HG02678 (cell line): ENCODE data around the gene TMEM186.
"Not testable (repeated sequence)": the region's sequence is repeated elsewhere in the genome, so short reads cannot be mapped to it uniquely, and the experiment has no call there.

ENCODE experiments used
- ATAC-seq: cut with Tn5 transposase; IDR thresholded peaks from one replicate; pipeline ENCODE4 v1.9.1; 2021; ENCODE audit warnings: mild to moderate bottlenecking, moderate library complexity; ENCODE audit not compliant: unreplicated experiment

The TMEM186 gene, protein sequence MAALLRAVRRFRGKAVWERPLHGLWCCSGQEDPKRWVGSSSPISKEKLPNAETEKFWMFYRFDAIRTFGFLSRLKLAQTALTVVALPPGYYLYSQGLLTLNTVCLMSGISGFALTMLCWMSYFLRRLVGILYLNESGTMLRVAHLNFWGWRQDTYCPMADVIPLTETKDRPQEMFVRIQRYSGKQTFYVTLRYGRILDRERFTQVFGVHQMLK

DNA sequence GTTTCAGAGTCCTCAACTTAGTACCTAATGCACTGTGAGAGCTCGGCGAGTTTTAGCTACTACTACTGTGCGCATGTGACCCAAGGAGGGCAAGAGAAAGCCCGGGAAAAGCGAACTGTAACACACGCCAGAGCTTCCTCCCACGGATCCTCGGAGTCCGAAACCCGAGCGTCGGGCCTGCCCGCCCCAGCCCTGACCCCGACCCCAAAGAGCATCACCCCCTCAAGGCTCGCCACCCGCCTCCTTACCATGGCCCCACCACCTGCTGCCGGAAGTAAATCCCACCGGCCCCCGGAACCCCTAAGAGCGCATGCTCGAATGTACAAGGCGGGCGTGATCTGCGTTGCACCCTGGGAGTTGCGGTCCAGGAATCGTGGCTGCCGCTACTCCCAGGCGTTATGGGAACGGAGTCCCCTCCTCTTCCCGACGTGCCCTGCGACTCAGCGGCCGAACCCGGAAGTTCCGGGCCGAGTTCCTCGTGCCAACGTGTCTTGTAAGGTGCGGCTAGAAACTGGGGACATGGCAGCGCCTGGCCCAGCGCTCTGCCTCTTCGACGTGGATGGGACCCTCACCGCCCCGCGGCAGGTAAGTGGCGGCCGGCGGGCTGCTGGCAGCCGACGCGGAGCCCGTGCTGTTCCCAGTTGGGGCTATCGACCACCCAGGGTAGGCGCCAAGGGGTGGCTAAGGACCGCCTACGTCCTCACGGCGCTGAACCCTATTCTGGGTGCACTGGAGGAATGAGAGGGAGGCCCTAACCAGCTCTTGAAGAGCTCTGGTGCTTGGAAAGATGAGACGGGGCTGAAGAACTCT, at the start of gene TMEM186, which contains the start of gene PMM2:
Gene TMEM186, minus strand, starts transcription at position 276 of the 810 bp plus-strand sequence. Its CDS starts 25 bp downstream, at position 251.
Gene PMM2, plus strand, starts transcription at position 476 of the 810 bp plus-strand sequence. Its CDS starts 44 bp downstream, at position 520.
- ATAC-seq, result peak; percentile 94

DNA sequence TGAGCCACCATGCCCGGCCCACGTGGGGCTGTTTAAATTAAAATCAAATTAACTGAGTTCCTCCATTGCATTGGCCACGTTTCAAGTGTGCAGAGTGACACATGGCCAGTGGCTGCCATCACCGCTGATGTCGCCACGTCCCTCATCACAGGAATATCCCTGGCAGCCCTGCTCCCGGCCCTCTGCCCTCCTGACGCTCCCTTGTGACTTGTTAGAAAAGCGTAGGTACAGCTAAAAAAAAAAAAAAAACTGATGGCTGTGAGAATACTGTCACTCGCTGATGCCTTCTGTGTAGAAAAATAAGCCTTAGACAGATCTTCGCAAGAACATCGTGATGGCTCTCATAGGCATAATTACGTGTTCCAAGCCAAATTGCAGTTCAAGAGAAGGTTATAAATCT, 49.7 kb upstream of the TMEM186 start:
- no peak for ATAC-seq

DNA sequence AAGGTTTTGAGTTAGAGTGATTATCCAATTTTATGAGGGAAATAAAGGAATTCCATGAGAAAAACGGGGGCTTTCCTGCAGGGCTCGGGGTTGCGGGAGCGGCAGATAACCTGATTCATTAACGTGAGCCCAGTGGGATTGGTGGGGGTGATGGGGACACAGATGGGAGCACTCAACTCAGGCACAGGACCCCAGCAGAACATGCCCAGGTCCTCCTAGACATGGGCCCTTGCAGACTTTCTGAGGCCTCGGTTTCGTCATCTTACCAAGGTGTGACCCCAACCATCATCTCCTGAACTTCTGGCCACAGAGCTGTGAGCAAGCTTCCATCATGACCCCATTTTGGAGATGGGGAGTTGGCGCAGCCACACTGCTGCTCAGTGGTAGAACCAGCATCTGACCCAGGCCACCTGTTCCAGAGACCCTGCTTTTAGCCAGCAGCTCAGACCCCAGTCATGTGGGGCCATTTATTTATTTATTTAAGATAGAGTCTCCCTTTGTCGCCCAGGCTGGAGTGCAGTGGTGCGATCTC, 49.0 kb upstream of the TMEM186 start:
- ATAC-seq, result no peak

DNA sequence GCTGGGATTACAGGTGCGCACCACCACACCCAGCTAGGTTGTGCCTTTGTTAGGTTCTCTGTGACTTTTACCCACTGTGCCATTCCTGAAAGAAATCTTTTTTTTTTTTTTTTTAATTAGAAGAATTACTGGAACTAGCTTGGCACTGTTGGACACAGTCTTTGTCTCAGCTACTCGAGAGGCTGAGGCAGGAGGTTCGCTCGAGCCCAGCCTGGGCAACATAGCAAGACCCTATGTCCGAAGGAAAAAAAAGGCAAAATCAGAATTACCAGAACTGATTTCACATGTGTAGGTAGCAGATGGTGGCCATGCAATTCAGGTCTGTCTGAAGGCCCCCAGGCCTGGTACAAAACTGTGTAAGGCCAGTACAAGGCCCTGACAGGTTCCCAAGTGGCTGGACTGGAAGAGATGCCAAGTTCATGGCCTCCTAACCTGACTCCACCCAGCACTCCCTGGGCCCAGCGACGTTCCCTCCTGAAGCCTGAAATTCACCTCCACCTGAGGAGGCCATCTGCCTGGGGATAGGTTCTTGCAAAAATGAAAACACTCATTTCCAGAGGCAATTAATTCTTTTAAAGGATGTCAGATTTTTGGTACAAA, 48.4 kb upstream of the TMEM186 start:
- no peak for ATAC-seq

DNA sequence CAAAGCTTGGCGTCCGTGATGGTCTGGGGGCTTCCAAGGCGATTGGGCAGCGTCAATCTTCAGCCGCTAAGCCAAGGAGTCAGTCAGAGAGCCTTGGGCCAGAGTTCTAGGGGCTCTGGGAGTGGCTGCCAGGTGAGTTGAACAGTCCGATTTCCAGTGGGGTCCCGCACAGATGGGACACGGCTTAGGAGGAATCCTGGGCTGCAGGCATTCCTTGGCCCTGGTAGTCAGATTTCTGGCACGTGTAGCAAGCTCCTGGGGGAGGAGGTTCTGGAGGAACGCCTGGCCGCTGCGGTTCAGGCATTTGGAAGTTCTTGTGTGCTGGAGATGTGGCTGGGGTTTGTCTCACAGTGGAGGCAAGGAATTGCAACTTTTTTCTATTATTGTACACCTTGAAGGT, 45.9 kb upstream of the TMEM186 start:
- not testable (repeated sequence) for ATAC-seq

DNA sequence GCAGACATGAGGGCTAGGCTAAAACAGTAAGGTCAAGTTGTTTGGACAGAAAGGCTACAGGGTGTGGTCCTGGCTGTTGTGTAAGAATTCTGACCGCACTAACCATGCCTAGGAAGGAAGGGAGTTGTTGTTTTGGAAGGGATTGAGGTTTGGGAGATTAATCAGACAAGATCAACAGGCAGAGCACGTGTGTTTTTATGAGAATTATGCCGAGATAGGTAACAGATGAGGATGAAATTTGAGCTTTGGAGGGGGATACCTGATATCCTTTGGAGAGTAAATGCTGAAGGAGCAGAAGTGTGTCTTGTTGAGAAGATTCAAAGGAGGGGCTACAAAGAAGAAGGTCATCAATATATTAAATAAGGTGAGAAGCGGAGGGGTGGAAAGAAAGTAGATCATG, 44.6 kb upstream of the TMEM186 start:
- not testable (repeated sequence) for ATAC-seq

DNA sequence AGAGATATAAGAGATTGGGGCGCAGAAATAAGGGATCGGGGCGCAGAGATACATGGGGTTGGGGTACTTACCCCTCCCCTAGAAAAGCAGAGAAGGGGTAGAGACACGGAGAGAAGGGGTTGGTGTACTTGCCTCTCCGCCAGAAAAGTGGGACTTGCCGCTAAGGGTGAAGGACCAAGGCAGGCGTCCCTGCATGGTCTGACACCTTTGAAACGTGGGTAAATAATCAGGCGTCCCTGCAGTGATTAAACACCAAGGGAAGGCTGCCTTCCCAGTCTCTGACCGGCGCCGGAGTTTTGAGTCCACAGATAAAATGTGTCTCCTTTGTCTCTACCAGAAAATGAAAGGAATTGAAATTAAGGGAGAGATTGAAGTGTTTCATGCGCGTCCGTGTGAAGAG, 40.2 kb upstream of the TMEM186 start:
- not testable (repeated sequence) for ATAC-seq

DNA sequence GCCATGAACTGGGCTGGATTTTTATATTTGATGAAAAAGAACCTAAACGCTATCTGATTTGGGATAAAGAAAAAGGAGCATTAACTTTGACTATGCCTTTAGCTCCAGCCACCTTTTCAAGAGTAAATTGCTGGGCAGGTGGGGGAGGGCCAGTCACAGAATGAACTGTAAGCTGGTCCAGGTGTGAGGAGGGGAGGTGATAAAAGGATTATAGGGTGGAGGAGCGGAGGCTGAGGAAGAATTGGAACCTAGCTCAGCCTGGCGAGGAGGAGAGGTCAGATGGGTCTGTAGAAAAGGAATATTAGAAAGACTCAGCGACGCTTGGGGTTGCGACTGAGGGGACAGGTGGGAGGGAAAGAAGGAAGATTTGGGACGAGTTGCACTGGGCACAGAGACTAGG, 39.4 kb upstream of the TMEM186 start:
- not testable (repeated sequence) for ATAC-seq

DNA sequence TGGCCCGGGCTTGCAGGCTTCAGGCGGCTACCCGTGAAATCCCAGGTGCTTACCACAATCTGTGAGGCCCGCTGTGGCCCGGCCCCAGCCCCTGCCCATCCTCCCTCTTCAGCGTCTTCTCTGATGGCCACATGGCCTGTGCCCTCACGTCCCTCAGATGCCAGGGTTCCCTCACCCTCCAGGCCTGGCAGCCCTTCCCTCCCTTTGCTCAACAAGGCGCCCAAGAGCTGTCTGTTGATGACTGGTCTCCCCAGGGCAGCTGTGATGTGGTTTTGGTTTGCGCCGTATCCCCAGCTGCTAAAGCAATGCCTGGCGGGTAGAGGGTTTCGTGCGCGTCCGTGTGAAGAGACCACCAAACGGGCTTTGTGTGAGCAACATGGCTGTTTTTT, 35.3 kb upstream of the TMEM186 start:
- ATAC-seq, result no peak

DNA sequence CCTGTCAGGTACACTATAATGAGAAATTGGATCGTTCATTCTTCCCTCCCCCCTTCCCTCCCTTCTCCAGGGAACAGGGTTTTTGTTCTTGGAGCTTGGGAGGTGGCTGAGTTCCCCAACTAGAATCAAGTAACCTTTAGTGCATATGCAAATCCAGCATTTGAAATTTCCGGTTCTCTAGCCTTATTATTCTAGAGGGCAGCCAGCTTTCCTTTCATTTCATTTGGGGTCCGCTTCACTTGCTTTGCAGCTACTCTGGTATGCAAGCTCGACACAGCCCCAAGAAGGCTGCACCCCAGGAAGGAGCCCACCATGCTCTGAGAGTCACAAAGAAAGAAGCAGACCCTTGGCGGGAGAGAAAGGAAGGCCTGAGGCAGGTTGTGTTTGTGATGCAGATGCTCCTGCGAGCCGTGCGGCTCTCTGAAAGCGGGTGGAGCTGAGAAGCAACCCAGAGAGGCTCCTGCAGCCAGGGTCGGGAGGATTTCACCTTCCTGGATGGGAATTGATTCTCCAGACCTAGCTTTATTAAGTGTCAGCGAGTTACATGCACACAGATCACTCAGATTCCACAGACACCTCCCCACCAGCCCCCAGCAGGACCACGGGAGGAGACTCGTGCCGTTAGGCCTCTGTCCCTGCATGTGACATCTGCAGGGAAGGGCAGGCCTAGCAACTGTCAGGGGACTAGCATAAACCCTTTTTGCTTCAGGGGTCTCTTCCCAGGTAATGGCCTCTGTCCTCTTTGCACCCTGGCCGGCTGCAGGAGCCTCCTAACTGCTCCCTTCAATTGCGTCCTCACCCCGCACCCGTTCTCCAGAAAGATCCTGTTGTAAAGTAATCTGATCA, 34.7 kb upstream of the TMEM186 start:
- no peak for ATAC-seq

DNA sequence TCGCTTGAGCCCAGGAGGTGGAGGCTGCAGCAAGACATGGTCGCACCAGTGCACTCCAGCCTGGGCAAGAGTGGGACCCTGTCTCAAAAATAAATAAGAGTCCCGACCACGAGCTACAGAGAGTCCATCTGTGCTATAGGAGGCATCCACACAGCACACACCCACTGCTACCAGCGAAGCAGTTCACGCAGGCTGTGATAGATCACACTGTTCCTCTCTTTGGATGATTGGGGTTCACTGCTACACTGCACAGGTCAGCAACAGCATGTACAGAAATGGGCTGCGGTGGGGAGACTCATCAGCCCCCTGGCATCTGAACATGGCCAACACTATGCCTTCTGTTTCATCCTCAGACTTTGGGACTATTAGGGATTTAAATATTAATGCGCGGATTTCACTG, 34.0 kb upstream of the TMEM186 start:
- ATAC-seq, result no peak

DNA sequence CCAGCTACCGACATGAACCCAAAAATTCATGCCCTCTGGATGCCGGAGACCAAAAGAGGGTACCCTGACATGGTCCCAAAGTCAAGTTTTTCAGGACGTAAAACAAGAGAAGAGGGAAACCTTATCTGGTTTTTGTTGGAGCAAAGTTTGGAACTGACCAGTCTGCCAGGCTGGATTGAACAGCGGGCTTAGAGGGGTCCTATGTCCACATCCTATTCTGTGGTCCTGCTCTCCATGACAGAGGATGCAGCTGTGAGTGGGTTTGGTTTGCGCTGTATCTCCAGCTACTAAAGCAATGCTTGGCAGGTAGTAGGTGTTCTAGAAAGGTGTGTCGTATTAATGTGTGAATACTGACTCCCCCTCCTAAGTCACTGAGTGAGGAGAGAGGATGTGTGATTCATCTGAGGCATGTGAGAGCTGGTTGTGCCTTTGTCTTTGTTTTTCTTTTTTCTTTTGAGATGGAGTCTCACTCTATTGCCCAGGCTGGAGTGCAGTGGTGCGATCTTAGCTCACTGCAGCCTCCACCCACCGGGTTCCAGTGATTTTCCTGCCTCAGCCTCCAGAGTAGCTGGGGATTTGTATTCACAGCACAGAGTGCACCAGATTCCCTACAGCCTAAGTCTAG, 31.2 kb upstream of the TMEM186 start:
- ATAC-seq, result no peak

DNA sequence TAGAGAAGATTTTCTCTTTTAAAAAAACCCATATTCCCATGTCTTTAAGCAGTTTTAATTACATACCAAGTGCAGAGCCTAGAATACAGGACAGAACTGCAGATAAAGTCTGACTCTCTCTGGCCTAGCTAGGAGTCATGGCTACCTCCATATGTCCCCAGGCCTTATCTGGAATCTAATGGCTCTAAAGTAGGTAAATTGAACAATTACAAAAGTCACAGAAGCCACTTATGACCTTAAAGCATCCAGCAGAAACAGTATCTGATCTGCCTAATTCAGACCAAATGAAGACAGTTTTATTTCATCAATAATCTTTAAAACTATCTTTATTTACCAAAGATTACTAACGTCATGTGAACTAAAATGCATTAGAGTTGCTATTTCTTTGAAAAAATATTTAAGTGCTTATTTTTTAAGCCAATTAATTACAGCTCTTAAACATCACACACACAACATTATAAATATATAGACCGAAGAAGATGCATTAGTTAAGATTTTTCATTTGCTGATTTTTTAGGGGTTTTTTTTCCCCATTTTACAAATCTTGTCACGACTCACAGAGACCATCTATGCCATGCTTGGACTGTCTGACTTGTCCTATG, 28.9 kb upstream of the TMEM186 start:
- ATAC-seq, result no peak

DNA sequence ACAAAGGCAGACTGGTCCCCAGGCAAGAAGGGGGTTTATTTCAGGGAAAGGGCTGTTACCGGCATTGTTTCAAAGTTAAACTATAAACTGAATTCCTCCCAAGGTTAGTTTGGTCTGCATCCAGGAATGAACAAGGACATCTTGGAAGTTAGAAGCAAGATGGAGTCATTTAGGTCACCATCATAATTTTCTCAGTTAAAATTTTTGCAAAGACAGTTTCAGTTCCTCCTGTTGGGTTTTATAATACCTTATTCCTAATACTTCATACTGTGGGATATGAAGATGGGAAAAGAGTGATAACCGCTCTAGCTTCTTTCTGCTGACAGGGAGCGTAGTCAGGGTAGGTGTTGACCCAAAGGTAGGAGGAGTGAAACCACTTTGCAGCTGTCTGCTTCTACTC, 25.0 kb upstream of the TMEM186 start:
- no peak for ATAC-seq

DNA sequence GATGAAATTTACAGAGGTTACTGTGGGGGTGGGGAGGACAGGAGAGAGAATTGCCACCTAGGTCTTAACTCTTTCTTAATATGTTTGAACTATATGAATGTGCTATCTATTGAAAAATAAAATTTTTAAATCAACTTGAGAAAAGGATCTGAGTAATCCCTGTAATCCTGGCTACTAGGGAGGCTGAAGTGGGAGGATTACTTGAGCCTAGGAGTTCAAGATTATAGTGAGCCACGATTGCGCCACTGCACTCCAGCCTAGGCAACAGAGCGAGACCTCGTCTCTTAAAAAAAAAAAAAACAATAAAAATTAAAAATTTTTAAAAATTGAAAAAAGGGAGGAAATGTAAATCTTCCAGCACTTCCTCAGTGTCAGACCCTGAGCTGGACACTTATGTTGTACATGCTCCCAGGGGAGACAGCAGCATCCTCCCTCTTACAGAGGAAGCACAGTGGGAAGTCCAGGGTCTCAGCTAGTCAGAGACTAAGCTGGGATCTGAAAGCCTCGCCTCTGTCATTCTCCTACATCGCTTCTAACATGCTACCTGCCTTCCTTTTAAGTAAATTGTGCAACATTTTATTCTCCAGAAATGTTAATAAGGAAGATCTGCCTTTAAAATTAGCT, 22.1 kb upstream of the TMEM186 start:
- ATAC-seq, result no peak

DNA sequence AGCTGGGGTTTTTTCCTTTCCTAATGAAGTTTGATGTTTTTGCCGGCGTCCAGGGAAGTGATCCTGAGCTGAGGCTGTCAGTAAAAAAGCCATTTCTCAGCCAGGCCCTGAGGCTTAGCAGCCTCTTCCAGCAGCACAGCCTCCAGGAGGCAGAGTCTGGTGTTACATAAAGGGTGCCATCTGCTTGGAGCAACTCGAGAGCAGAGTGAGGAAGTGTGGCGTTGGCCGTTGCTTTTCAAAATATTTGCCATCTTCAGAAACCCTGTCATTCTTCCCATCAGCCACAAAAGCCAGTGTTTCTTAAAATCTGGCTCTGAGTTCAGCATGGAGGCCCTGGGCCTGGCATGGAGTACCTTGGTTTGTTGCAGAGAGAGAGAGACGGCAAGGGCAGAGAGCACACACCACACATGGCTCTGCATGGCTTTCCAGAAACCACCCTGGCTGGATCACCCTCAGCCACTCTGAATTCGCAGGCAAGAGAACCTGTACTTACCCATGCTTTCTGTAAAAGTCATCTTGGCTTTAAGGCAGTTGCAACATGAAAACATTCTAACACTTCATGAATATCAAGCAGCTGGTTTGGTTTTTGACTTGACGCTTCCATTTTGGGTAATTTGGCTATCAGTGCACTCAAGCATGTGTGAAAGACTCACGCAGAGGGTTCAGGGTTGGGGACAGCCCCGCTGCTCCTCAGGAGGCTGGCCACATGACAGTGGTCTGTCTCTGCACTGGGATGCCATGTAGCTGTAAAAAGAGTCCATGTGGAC, 21.2 kb upstream of the TMEM186 start:
- peak; percentile 81 for ATAC-seq

DNA sequence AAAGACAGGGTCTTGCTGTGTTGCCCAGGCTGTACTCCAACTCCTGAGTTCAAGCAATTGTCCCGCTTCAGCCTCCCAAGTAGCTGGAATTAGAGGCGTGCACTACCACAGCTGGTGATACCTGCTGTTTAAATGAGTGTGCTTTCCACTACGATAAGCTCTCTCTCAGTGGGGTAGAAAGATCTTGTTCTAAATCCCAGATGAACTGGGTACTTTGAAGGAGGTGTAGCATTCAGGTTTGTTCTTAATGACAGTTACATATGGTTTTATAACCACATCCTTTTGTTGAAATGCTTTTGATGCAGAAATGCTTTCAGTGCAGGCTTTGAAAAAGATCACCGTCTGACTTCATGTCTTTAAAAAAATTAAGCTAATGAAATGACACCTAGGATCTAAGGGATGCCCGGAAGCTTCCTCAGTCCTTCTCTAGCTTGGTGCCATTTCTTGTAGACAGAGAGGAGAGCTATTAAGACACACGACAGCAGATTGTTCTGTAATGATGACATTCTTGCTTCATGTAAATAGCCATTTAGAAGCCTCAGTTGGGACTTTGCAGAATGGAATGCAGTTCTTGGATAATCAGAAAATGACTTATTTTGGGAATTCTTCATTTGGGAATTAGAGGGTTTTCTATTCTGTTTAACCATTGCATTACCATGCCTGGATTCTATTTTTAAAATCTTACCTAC, 19.7 kb upstream of the TMEM186 start:
- no peak for ATAC-seq
